Inflammatory macrophage treated with lipopolysaccharide for 1 hour (primary cell): ENCODE measurements around the gene LIFR.
A peak's percentile ranks its signal among the peaks of the same experiment; 100 is the strongest.
"Not testable (repeated sequence)": the region's sequence is repeated elsewhere in the genome, so short reads cannot be mapped to it uniquely, and the experiment has no call there.

ENCODE experiments used
- DNase-seq, 2 donors: peaks; one replicate each; pipeline ENCODE4 v3.0.0-alpha.2; 2020 to 2022

The LIFR gene

GRCh38 chr5:38579105-38579504, 22.7 kb upstream of the LIFR start:
- no peak for DNase-seq

GRCh38 chr5:38576961-38577684, 20.7 kb upstream of the LIFR start:
- DNase-seq = no peak

GRCh38 chr5:38576442-38576841, 20.0 kb upstream of the LIFR start:
- no peak for DNase-seq

- DNase-seq = no peak
Measured at GRCh38 chr5:38575476-38575875, 19.0 kb upstream of the LIFR start.

- no peak for DNase-seq
Measured at GRCh38 chr5:38574009-38574408, 17.6 kb upstream of the LIFR start.

- DNase-seq = no peak
Measured at GRCh38 chr5:38573521-38573920, 17.1 kb upstream of the LIFR start.

GRCh38 chr5:38569180-38569579, 12.7 kb upstream of the LIFR start:
- no peak for DNase-seq

GRCh38 chr5:38567306-38567705, 10.9 kb upstream of the LIFR start:
- not testable (repeated sequence) for DNase-seq

GRCh38 chr5:38563624-38564023, 7.2 kb upstream of the LIFR start:
- DNase-seq = no peak

GRCh38 chr5:38562444-38563210, 6.2 kb upstream of the LIFR start:
- no peak for DNase-seq

- no peak for DNase-seq
Measured at GRCh38 chr5:38559428-38559827, 3.0 kb upstream of the LIFR start.

- no peak for DNase-seq
Measured at GRCh38 chr5:38557792-38558191, 1.3 kb upstream of the LIFR start.

GRCh38 chr5:38557308-38557710, 863 bp upstream of the LIFR start:
- DNase-seq = no peak

GRCh38 chr5:38556088-38556598, 303 bp downstream of the LIFR start:
- no peak for DNase-seq

GRCh38 chr5:38555354-38556087, 925 bp downstream of the LIFR start:
- DNase-seq = no peak

GRCh38 chr5:38554861-38555260, 1.6 kb downstream of the LIFR start:
- no peak for DNase-seq

GRCh38 chr5:38554403-38554802, 2.0 kb downstream of the LIFR start:
- no peak for DNase-seq

GRCh38 chr5:38553001-38553521, 3.4 kb downstream of the LIFR start:
- DNase-seq = no peak

GRCh38 chr5:38551030-38552017, 5.1 kb downstream of the LIFR start:
- peak in 1 of 2 donors; percentile 10 for DNase-seq

GRCh38 chr5:38548064-38548759, 8.2 kb downstream of the LIFR start:
- DNase-seq = no peak

GRCh38 chr5:38547257-38547656, 9.2 kb downstream of the LIFR start:
- no peak for DNase-seq
